ENCODE data around the gene KLHL22.

The KLHL22 gene

DNA sequence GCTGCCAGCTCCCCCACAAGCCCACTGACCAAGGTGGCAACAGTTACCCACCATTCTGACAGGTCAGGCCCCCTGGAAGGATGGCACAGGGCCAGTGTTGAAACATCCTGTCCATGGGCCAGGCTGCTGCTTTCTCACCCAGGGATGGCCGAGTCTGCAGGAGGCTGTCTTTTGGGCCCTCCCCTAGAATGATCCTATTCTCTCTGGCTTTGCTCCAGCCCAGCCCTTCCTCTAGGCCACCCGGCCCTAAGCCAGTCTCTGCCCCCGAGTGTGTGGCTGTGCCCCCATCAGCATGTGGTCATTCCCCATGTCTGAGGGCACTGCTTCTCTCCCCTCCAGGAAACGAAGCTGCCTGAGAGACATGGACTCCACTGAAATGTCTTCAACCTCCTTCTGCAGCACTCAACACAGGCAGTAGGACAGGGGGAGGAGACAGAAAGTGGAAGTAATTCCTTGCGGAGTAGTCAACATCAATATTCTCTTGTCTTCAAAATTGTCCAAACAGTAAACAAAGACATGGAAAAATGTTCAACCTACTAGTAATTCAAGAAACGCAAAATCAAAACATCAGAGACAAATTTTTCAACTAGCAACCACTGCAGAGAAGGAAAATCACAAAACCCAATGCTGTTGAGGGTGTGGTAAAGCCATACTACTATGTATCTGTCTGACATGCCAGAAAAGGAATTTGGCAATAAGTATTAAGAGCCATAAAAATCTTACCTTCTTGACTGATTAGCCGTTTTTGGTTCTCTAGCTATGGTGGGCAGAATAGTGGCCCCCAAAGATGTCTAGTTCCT lies 52.9 kb downstream of the KLHL22 start:
- no peak for DNase-seq

- DNase-seq: no peak
These were observed 53.7 kb downstream of the KLHL22 start for GRCh38 chr22:20441631-20442484.

DNA sequence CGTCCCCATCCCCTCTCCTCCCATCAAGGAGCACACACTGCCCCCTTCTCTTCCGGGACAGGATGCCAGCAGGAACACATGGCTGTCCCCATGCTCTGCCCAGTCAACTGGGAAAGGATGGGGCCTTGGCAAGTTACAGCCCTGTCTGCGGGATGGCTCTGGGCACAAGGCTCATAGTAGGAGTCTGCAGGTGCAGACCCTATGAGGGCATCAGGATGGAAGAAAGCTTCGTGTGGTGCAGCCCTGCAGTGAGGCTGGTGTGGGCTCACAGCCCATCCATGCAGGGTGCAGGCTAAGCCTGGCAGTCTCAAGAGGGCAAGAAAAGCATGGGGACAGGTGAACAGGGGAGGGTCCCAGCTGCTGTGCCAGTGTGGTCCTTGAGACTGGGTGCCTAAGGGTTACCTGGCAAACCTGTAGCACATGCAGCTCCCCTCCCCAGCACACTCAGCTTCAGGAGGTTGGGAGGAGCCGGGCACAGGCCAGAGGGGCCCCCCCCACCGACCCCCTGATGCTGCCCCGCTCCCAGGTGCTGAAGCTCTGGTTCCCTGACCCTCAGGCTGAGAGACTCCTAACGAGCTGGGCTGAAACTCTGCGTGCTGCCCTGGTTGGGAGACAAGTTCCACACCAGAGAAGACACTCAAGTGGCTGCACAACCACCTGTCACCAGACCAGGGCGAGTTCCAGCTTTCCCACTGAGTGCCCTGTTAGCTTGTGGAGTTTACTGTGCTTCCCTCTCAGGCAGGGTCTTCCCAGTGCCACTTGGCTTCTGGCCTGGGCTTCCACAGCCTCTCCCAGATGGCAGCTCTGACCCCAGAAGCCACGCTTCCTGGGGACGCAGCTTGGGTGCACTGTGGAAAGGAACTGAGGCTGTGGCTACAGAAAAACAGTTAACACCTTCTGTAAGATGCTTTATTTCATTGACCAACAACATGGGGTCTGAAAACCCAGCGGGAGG lies 54.7 kb downstream of the KLHL22 start:
- DNase-seq: no peak

DNA sequence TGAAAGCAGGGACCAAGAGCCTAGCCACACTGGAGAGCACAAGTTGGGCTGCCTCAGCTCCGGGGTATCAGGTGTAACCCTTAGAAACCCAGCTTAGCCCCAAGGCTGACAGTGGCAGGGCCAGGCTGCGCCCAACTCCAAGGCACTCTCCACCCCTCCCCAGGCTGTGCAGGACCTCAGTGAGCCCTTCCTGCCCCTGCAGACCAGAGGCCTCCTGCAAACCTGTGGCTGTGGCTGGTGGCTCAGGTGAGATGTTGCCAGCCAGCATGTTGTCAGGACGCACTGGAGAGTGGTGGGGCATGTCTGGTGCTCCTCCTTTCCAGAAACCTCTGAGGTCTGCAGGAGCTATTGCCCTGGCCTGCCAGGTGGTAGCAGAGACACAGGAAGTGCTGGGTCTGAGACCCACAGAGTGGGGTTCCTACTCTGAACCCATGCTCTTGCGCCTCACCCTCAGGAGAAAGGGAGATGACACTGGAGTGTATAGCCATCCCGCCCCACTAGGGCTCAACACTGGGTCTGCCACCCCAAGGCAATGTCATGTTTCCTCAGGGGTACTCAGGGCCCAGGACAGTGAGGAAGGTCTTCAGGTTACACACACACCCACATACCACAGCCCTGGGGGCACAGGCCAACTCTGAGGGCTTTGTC lies 55.5 kb downstream of the KLHL22 start:
- DNase-seq: no peak

DNA sequence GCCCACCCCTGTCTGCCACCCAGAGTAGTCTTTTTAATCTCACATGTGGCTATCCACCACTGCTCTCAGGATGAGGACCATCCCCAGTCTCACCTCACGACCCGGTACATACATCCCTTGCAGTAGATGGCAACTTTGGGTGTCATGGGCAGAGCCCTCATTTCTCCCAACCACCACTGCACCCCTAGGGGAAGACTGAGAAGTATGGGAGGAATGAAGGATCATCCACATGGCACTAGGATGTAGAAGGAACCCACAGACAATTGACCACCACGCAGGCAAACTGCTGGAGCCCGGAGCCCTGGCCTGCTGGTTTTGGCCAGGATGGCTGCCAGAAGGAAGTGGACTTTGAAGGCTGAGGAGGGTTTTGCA lies 56.1 kb downstream of the KLHL22 start:
- DNase-seq: no peak

- DNase-seq: no peak
These were observed 56.7 kb downstream of the KLHL22 start for GRCh38 chr22:20438678-20439492.

- no peak for DNase-seq
These were observed 57.2 kb downstream of the KLHL22 start for GRCh38 chr22:20438427-20438677.

DNA sequence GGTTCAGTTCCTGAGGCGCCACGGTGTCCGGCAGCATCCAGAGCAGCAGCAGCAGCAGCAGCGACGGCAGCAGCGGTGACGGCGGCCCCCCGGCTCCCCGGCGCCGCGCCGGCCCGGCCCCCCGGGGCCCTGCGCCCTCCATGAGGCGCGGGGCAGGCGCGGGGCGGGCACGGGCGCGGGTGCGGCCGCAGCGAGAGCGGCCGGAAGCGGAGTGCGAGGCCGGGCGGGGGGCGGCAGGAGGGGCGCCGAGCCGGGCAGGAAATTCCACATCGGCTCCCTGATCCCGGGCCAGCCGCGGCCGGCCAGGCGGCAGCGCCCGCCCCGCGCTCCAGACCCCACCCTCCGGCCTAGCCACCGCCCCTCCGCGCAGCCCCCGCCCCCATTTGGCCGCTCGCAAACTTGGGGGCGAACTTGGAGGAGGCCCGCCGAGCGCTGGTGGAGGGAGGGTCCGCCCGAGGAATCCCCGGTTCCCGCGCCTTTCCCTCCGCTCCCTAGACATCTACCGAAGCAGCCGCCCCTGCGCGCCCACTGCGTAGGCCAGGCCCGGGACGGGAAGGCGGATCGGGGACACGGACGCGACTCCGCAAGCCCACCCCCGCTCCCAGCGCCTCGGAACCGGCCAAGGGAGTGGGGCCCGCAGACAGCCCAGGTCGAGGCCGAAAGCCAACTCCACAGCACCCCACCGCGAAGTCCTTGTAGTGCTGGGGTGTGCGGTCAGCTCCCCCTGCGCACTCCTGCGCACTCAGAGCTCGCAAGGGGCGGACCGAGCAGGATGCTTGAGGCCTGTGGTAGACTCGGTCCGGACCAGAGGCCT lies 57.8 kb downstream of the KLHL22 start, which contains the start of gene SCARF2:
Gene SCARF2, minus strand, starts transcription at position 213 of the 814 bp plus-strand sequence. Its CDS starts 71 bp downstream, at position 142.
- DNase-seq: peak; percentile 19

DNA sequence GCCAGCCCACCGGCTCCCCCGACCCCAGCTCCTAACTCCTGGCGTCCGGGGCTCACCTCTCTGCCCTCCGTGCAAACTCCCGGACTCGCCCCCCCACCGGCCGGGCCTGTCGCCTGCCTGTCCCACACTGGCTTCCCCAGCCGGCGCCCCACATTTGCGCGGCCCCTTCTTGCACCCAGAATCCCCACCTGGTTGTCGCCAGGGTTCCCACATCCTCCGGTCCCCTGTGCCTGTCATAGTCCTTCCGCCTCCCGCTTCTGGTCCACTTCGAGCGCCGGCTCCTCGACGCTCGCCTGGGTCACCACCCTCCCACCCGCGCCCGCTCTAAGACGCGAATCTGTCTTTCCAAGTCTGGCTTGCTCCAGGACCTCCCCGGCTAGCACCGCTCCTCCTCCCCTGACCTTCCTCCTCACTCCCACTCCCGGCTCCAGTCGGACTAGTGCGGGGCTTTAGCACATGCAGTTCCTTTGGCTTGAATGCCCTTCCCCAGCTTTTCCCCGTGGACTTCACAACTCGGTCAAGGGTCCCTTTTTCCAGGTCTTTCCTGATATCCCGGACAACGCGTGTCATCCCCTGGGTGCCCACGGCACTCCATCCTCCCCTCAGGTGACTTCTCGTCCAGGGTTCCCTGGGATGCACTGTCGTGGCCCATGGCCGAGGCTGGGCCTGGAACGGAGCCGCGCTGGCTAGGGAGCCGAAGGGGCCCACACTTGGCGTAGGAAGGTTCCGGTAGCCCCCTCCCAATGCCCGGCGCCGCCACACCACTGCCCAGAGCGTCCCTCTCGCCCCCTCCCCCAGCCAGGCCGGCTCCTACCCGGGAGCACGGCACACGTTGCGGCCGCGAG lies 58.6 kb downstream of the KLHL22 start:
- DNase-seq: no peak

DNA sequence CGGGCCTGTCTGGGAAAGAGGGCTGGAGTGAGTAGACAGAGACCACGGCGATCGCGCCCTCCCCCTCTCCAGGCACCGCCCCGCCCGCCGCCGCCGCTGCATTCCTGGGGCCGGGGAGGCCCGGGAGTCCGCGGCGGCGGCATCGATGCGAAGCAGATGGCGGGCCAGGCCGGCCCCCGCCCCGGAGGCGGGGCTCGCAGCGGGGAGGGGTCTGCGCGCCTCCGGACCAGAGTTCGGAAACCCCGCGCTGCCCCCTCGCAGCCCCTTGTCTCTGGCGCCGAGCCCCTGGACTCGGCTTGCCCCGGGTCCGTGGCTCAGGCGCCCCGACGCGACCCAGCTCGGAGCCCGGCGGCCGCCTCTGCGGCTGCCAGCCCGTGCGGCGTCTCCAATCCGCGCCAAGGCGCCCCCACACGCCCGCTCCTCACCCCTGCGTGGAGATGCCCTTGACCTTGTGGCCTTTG lies 59.3 kb downstream of the KLHL22 start:
- DNase-seq: no peak

- DNase-seq: no peak
These were observed 59.9 kb downstream of the KLHL22 start for GRCh38 chr22:20435436-20436306.

- DNase-seq: no peak
These were observed 60.8 kb downstream of the KLHL22 start for GRCh38 chr22:20434773-20435172.

- DNase-seq: no peak
These were observed 61.3 kb downstream of the KLHL22 start for GRCh38 chr22:20434264-20434751.

GRCh38 chr22:20433686-20434241 lies 61.8 kb downstream of the KLHL22 start:
- DNase-seq: no peak

- no peak for DNase-seq
These were observed 62.4 kb downstream of the KLHL22 start for GRCh38 chr22:20433191-20433590.

DNA sequence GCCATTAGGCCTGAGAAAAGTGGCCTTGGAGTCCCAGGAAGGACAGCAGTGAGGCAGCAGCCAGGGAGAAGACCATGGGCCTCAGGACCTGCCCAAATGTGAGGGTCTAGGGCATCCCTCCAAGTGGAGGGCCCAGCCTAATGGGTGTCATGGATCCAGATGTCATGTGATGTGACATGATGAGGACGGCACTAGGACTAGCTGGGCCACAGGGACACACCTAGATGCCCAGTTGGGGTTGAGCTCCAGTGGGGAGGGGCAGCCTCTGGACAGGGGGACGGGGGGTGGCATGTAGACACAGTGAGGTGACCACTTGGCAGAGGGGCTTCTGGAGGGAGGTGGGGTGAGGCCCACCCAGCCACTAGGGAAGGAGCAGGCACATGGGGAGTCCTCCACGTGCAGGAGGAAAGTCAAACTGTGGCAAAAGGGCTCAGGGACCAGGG lies 63.3 kb downstream of the KLHL22 start:
- DNase-seq: no peak

GRCh38 chr22:20431511-20432192 lies 63.9 kb downstream of the KLHL22 start:
- DNase-seq: no peak
